C4-2B (cell line): ENCODE measurements around the gene GIMAP6.
"Not testable (repeated sequence)": the region's sequence is repeated elsewhere in the genome, so short reads cannot be mapped to it uniquely, and the experiment has no call there.

Source experiments
- CTCF ChIP-seq: fragments of 450-650 bp; conservative IDR thresholded peaks from 2 replicates; pipeline ENCODE4 v1.5.1; 2017; ENCODE audit warnings: mild to moderate bottlenecking
- ZFX ChIP-seq: fragments of 450-650 bp; IDR thresholded peaks from 2 replicates; pipeline ENCODE4 v1.6.1; 2017

- TF ChIP-seq CTCF, ZFX: not testable (repeated sequence)
Observed at GRCh38 chr7:150680364-150680763, 48.2 kb upstream of the GIMAP6 start.
